ENCODE measurements around the gene ATP8B1. TPM values are rescaled to one million over a fixed set of nuclear protein-coding genes. Genes with fewer than 3 reads are reported as not detected.

Gene ATP8B1
- total and polyA plus RNA-seq, 8 donors: 16.4 to 26.6 (median 19.1) TPM

DNA sequence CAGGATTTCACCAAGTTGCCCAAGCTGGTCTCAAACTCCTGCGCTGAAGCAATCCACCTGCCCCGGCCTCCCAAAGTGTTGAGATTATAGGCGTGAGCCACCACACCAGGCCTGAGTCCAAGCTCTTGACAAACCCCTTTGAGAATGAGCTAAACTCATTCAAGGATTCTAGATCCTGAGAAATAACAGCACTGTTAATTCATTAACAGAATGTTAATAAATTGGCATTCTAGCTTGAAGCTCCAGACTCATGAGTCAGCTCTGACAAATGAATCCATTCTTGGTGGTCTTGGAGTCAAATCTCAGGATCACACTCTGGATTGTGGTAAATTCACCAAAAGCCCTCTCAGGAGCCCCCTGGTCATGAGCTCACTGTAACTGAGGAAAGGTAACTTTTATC lies 183.2 kb downstream of the ATP8B1 start:
- H3K4me1 ChIP-seq: peaks cover 8 to 35% of the 10 kb centered on the region in 2 donors
- no peaks in the 10 kb centered on the region for H3K27me3 ChIP-seq
- DNase-seq (no peak), ATAC-seq (no peak)
- TF ChIP-seq, protein P1, sequence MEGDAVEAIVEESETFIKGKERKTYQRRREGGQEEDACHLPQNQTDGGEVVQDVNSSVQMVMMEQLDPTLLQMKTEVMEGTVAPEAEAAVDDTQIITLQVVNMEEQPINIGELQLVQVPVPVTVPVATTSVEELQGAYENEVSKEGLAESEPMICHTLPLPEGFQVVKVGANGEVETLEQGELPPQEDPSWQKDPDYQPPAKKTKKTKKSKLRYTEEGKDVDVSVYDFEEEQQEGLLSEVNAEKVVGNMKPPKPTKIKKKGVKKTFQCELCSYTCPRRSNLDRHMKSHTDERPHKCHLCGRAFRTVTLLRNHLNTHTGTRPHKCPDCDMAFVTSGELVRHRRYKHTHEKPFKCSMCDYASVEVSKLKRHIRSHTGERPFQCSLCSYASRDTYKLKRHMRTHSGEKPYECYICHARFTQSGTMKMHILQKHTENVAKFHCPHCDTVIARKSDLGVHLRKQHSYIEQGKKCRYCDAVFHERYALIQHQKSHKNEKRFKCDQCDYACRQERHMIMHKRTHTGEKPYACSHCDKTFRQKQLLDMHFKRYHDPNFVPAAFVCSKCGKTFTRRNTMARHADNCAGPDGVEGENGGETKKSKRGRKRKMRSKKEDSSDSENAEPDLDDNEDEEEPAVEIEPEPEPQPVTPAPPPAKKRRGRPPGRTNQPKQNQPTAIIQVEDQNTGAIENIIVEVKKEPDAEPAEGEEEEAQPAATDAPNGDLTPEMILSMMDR (IDR thresholded peaks at IDR 0.05): no peak
- no peak overlapping the region for H3K4me3 ChIP-seq
- no peak overlapping the region for H3K27ac ChIP-seq
- peaks cover 0 to 28% of the 10 kb centered on the region in 2 donors for H3K36me3 ChIP-seq
- intact Hi-C loops (cut with DNase I): no loop called here
- H3K9me3 ChIP-seq: no peaks in the 10 kb centered on the region

DNA sequence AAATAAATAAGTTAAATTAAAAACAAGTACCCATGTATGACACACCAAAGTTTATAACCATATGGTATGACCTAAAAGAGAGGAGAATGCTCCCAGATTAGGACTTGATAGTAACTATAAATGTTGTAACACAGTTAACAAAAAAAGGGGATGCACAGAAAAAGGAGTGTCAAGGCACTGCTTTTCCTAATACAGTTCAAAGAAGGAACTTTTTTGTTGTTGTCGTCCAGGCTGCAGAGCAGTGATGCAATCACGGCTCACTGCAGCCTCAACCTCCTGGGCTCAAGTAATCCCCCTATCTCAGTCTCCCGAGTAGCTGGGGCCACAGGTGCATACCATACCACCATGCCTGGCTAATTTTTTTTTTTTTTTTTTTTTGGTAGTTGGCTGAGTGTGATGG lies 184.2 kb downstream of the ATP8B1 start:
- no peak for DNase-seq
- Histone ChIP-seq H3K27me3 (no peaks in the 10 kb centered on the region), H3K36me3 (peaks cover 0 to 38% of the 10 kb centered on the region in 2 donors), H3K4me3 (no peak overlapping the region), H3K27ac (no peak overlapping the region), H3K4me1 (peaks cover 8 to 35% of the 10 kb centered on the region in 2 donors), H3K9me3 (no peaks in the 10 kb centered on the region)
- intact Hi-C loops (cut with DNase I): no loop called here
- TF ChIP-seq, protein P1 (IDR thresholded peaks at IDR 0.05): no peak
- ATAC-seq: no peak

DNA sequence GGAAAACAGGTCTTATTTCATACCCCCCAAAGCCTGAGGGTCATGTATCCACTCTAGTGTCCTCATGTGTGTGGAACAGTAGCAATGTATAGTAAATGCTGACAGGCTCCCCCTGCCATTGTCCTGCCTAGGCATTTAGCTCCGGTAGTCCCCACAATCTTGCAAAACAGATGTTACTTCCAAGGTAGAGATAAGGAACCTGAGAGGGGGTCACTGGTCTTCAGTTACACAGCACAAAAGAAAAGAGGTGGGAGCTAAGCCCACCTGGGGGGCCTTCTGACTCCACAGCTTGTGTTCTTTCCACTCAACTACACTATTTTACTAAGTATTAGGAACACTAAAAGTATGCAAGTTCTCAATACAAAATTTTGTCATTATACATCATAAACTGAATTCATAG lies 199.2 kb downstream of the ATP8B1 start:
- Histone ChIP-seq H3K27ac (no peak overlapping the region), H3K4me1 (no peaks in the 10 kb centered on the region), H3K36me3 (peaks cover 10 to 96% of the 10 kb centered on the region in 2 donors), H3K27me3 (no peaks in the 10 kb centered on the region), H3K4me3 (no peak overlapping the region), H3K9me3 (no peaks in the 10 kb centered on the region)
- ATAC-seq: no peak
- no peak for DNase-seq
- intact Hi-C loops (cut with DNase I): no loop called here
- TF ChIP-seq, protein P1 (IDR thresholded peaks at IDR 0.05): no peak

Other genes with a start within 250 kb of the ATP8B1 start
- 10 to 100 TPM; 18.7 to 27.9 TPM for gene FECH, start 216.6 kb downstream of the ATP8B1 start, total RNA-seq
- 10 to 100 TPM; 22.7 to 33.3 (median 31.1) TPM for gene FECH, start 216.6 kb downstream of the ATP8B1 start, polyA plus RNA-seq (ENCODE audit: insufficient read length in 6 of 6)
- 100 to 1,000 TPM in 1 of 2 donors, 10 to 100 TPM in 1; 87.0 to 124 TPM for gene NARS1, start 181.5 kb downstream of the ATP8B1 start, total RNA-seq
- gene NARS1, start 181.5 kb downstream of the ATP8B1 start, polyA plus RNA-seq (ENCODE audit: insufficient read length in 6 of 6): 100 to 1,000 TPM; 118 to 136 (median 132) TPM
- gene NEDD4L, start 240.9 kb upstream of the ATP8B1 start, total RNA-seq: 100 to 1,000 TPM; 109 to 159 TPM
- gene NEDD4L, start 240.9 kb upstream of the ATP8B1 start, polyA plus RNA-seq (ENCODE audit: insufficient read length in 6 of 6): 100 to 1,000 TPM in 1 of 6 donors, 10 to 100 TPM in 5; 88.0 to 100 (median 93.3) TPM

Measured in left lung (tissue), 10 donors.